NCI-H1930 (cell line): ENCODE data around the gene SLC5A10.

Source experiments
- DNase-seq, 2 experiments: peaks; one replicate each; lab custom pipeline; 2025; lab: John Stamatoyannopoulos, UW

The SLC5A10 gene

GRCh38 chr17:18964550-18964949 is 12.6 kb downstream of the SLC5A10 start:
- no peak for DNase-seq

- DNase-seq: no peak
Measured at GRCh38 chr17:18965530-18966236, 13.7 kb downstream of the SLC5A10 start.

GRCh38 chr17:18966831-18967624 is 15.1 kb downstream of the SLC5A10 start:
- DNase-seq: no peak

GRCh38 chr17:18967916-18968315 is 16.0 kb downstream of the SLC5A10 start:
- DNase-seq: no peak

GRCh38 chr17:18968345-18968744 is 16.4 kb downstream of the SLC5A10 start:
- no peak for DNase-seq

GRCh38 chr17:18968945-18969887 is 17.3 kb downstream of the SLC5A10 start:
- DNase-seq: no peak

GRCh38 chr17:18970582-18971480 is 18.9 kb downstream of the SLC5A10 start:
- no peak for DNase-seq

- no peak for DNase-seq
Measured at GRCh38 chr17:18971801-18972200, 19.8 kb downstream of the SLC5A10 start.

- no peak for DNase-seq
Measured at GRCh38 chr17:18974407-18975149, 22.6 kb downstream of the SLC5A10 start.

GRCh38 chr17:18975597-18975996 is 23.6 kb downstream of the SLC5A10 start:
- no peak for DNase-seq

GRCh38 chr17:18976201-18976600 is 24.2 kb downstream of the SLC5A10 start:
- DNase-seq: no peak

GRCh38 chr17:18977021-18977420 is 25.1 kb downstream of the SLC5A10 start:
- DNase-seq: no peak

GRCh38 chr17:18977646-18978045 is 25.7 kb downstream of the SLC5A10 start:
- no peak for DNase-seq

- DNase-seq: no peak
Measured at GRCh38 chr17:18978050-18978449, 26.1 kb downstream of the SLC5A10 start.

- no peak for DNase-seq
Measured at GRCh38 chr17:18978655-18979054, 26.7 kb downstream of the SLC5A10 start.

GRCh38 chr17:18980682-18981334 is 28.8 kb downstream of the SLC5A10 start:
- DNase-seq: no peak

- no peak for DNase-seq
Measured at GRCh38 chr17:18981335-18981641, 29.3 kb downstream of the SLC5A10 start.

GRCh38 chr17:18981642-18982424 is 29.9 kb downstream of the SLC5A10 start:
- DNase-seq: no peak
